ENCODE data around the gene CPA3.

CPA3 gene

GRCh38 chr3:148863297-148863696 lies 1.8 kb upstream of the CPA3 start:
- no peak for DNase-seq

DNA sequence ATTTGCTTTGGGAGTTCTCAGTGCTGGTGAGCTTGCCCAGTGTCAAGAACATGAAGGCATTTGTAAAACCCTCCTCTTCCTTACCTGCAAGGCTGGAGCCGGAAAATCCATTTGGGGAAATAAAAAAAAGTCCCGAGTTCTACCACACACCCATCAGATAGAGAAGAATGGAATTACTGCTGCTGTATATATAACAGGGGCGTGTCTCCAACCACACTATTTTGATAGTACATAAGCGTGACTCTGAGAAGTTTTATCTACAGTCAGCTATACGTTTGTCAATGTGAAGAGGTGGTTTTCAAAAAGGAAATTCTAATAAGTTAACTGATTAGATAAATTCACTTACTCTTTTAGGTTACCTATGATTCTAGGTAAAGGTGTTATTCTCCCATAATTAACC lies 1.3 kb upstream of the CPA3 start:
- DNase-seq: no peak

DNA sequence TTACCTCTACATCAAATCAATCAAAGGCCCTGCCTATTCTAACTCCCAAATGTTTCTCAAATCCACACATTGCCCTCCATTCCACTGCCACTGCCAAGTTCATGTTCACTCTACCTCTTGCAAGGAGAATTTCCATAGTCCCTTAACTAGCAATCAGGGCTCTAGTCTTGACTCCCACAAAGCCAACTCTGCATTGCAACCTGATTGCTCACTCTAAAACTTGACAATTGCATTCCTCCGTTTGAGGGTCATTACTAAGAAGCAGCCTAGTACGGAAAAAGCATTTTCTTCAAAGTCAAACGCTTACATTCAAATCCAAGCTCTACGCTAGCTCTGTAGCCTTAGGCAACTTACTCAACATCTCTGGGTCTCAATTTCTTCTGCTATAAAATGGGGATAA lies 1.2 kb downstream of the CPA3 start:
- no peak for DNase-seq

DNA sequence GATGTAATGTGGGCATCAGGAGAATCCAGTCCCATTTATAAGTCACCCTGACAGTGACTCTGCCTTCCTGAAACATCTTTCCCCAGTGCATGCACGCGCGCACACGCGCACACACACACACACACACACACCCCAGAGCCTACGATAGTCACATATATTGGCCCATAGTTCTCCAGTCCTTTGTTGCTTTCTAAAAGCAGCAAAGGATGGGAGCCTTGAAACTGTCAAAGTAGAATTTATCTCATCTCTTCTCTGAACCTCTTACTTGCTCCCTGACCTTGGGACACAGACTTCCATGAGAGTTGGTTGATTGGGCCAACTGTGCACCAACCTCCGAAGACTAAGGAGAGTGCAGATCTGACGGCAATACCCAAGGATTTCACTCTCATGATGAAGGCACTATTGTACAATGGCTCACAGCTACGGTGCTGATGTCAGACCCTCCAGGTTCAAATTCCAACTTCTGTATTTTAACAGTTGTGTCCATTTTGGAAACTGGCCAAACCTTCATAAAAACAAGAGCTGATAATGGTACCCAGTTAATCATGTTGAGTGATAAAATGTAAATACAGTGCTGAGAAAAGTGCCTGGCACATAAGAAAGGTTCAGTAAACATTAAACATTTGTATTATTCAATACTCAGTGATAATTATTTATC lies 8.3 kb downstream of the CPA3 start:
- no peak for DNase-seq

- no peak for DNase-seq
These were observed 8.9 kb downstream of the CPA3 start for GRCh38 chr3:148873977-148874376.

DNA sequence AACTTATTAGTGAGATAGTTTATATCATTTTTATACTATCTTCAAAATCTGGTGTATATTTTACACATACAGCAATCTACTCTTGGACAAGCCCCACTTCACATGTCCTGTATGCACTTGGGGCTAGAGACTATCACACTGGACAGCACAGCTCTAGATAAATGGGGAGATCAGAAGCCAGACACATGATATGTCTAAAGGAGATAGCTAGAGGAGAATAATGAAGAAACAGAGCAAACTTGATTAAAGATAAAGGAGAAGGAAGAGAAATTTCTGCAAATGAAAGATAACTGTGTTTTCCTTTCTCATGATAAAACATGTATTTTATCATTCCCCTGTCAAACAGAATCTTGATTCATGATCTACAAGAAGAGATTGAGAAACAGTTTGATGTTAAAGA lies 13.0 kb downstream of the CPA3 start:
- DNase-seq: no peak

DNA sequence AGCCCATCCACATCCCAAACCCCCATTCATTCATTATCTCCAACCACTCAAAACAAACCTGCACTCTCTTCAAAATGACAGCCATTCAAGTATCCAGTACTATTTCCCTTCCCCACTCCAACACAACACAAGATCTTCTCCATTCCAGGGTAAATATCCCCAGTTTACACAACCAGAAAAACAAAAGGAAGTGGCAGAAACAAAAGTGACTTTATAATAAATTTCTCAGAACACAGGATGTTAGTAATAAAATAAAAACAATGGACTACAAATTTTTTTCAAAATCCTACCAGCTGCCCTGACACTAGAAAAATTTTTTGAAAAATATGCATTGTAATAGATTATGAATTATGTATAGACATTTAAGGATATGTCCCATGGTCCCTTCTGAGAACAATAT lies 14.2 kb downstream of the CPA3 start:
- DNase-seq: no peak

- no peak for DNase-seq
These were observed 15.6 kb downstream of the CPA3 start for GRCh38 chr3:148880681-148881080.

- no peak for DNase-seq
These were observed 16.2 kb downstream of the CPA3 start for GRCh38 chr3:148881286-148881685.

- DNase-seq: no peak
These were observed 17.2 kb downstream of the CPA3 start for GRCh38 chr3:148882288-148882687.

GRCh38 chr3:148883163-148883562 lies 18.1 kb downstream of the CPA3 start:
- DNase-seq: no peak

DNA sequence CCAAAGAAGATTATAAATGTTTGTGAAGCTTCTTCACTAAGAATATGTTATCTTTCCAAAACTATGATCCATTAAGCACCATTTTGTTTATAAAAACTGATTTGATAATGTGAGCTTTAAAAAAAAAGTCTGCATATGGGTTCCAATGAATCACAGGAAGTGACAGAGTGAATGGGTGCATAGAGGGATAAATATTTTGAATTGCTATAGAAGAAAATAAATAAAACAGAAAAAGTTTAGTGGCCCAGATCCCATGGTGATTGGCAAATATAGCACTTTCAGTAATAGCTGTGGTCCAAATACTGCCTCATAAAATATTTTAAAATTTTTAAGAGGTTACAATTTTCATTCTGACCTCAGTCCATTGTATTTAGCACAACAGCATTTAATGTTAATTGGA lies 19.2 kb downstream of the CPA3 start:
- no peak for DNase-seq

GRCh38 chr3:148889828-148890227 lies 24.7 kb downstream of the CPA3 start:
- no peak for DNase-seq

GRCh38 chr3:148896062-148896461 lies 31.0 kb downstream of the CPA3 start:
- no peak for DNase-seq

DNA sequence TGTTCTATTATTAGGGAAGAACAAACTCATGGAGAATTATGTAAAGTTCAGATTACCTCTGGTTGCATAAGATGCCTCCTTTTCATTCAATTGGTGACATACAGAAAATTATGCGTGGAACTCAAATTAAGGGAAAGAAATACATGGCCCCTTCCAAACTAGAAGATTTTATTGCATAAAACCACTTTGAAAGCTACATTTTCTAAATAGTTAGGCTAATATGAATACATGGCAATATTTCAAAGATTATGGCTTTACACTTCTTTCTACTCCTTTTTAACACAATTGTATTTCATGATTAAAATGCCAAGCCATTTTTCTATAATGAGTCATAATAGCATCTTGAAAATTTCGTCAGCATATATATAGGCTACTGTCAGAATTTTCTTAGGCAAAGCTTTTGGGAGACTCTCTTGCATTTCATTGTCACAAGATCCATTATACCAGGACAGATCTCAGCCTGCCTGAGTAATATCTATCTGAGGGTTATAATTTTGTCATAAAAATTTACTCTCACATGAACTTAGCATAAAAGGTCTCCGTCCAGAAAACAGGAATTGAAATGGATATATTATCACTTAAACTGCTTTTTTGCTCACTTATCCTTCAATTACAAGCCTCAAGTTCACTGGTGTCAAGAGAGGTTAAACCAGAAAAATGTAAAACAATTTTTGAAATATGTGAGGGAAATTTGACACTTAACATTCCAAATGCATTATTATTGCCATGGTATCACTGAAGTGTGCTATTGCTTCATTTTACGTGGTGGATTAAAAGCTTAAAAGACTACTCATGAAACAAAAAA lies 37.1 kb downstream of the CPA3 start:
- no peak for DNase-seq

- no peak for DNase-seq
These were observed 37.9 kb downstream of the CPA3 start for GRCh38 chr3:148903022-148903442.

DNA sequence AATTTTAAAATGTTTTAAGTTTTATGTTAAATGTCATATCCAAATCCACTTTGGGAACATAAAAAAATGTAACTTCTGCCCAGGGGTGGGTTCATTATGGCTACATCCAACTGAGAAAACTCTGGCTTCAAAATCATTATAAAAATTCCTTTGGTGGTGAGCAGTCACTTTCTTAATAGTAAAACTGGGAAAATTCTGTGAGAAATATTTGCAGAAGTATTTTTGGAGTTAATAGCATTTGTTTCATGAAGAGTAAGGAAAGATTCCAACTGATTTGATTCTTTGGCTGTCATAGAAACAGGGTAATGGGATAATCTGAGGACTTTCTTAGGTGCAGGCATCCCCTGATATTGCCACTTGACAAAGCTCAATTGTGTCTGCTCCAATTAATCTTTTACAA lies 38.8 kb downstream of the CPA3 start:
- DNase-seq: no peak

DNA sequence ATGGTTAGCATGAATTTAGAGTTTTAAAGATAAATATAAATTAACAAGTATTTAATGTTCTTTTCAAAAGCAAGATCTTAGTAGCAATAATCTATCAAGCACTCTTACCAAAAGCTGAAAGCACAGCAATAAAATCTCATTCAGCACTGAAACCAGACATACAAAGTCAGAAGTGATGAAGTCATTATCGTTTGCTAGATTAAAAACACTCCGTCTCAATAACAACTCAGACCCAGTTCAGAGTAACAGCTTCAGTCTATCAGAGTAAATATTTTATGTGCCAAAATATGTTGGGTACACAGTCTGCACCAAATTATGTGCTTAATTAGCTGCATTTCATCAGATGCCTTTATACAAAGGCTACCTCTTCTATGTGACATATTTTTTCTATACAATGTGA lies 41.6 kb downstream of the CPA3 start:
- no peak for DNase-seq

- DNase-seq: no peak
These were observed 46.1 kb downstream of the CPA3 start for GRCh38 chr3:148911173-148911572.

GRCh38 chr3:148911592-148911991 lies 46.5 kb downstream of the CPA3 start:
- DNase-seq: no peak

GRCh38 chr3:148914936-148915690 lies 50.0 kb downstream of the CPA3 start:
- no peak for DNase-seq

DNA sequence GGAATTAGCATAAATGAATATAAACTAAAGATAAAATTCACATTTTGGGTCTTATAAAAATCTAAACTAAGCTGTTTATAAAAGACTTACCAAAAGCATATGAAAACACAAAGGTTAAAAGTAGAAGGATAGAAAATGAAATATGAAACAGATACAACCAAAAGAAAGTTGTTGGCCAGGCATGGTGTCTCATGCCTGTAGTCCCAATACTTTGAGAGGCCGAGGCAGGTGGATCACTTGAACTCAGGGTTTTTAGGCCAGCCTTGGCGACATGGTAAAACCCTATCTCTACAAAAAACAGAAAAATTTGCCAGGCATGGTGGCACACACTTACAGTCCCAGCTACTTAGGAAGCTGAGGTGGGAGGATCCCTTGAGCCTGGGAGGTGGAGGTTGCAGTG lies 51.0 kb downstream of the CPA3 start:
- no peak for DNase-seq

DNA sequence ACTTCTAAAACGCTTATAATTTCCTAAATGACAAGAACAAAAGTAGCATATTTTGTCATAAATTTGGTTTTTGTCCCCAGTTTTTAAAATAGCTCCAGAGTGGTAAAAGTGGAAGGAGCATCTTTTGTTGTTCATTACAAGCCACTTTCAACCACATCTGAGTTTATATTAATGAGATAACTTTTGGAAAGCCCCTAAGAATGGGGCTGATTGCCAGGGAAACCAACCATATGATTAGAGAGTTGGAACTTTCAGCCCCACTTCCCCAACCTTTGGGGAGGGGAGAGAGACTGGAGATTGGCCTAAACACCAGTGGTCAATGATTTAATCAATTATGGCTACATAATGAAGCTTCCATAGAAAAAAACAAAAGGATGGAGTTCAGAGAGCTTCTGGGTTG lies 57.4 kb downstream of the CPA3 start:
- no peak for DNase-seq

GRCh38 chr3:148923592-148923991 lies 58.5 kb downstream of the CPA3 start:
- DNase-seq: no peak
